PC-9 (cell line): ENCODE data around the gene RFX8.

Source experiments
- EZH2 ChIP-seq: fragments of 200-600 bp; sonication (generic); IDR thresholded peaks from 2 replicates; pipeline ENCODE4 v1.8.0; 2017; ENCODE audit warnings: antibody characterized with exemption, low read depth
- TF ChIP-seq, protein P1 (sequence below): fragments of 200-600 bp; sonication (generic); conservative IDR thresholded peaks from 2 replicates; pipeline ENCODE4 v1.6.1; 2017; ENCODE audit warnings: mixed run types, antibody characterized with exemption, mild to moderate bottlenecking, moderate library complexity

GRCh38 chr2:101428422-101429176 is 46.3 kb downstream of the RFX8 start:
- TF ChIP-seq, protein P1, sequence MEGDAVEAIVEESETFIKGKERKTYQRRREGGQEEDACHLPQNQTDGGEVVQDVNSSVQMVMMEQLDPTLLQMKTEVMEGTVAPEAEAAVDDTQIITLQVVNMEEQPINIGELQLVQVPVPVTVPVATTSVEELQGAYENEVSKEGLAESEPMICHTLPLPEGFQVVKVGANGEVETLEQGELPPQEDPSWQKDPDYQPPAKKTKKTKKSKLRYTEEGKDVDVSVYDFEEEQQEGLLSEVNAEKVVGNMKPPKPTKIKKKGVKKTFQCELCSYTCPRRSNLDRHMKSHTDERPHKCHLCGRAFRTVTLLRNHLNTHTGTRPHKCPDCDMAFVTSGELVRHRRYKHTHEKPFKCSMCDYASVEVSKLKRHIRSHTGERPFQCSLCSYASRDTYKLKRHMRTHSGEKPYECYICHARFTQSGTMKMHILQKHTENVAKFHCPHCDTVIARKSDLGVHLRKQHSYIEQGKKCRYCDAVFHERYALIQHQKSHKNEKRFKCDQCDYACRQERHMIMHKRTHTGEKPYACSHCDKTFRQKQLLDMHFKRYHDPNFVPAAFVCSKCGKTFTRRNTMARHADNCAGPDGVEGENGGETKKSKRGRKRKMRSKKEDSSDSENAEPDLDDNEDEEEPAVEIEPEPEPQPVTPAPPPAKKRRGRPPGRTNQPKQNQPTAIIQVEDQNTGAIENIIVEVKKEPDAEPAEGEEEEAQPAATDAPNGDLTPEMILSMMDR = no peak
- TF ChIP-seq EZH2 = no peak
